ENCODE data around the gene TBCD.

The TBCD gene

GRCh38 chr17:82927661-82928601, 176.1 kb downstream of the TBCD start:
- DNase-seq, result no peak

- no peak for DNase-seq
These were observed 177.3 kb downstream of the TBCD start for GRCh38 chr17:82929011-82929622.

- DNase-seq, result no peak
These were observed 177.8 kb downstream of the TBCD start for GRCh38 chr17:82929676-82930042.

GRCh38 chr17:82930043-82930923, 178.4 kb downstream of the TBCD start:
- no peak for DNase-seq

GRCh38 chr17:82930924-82931698, 179.2 kb downstream of the TBCD start:
- DNase-seq, result no peak

- no peak for DNase-seq
These were observed 180.0 kb downstream of the TBCD start for GRCh38 chr17:82931699-82932517.

GRCh38 chr17:82932518-82933310, 180.8 kb downstream of the TBCD start:
- no peak for DNase-seq

GRCh38 chr17:82933911-82934310, 182.0 kb downstream of the TBCD start:
- no peak for DNase-seq

GRCh38 chr17:82935966-82936767, 184.3 kb downstream of the TBCD start:
- no peak for DNase-seq

GRCh38 chr17:82936768-82937171, 184.9 kb downstream of the TBCD start:
- DNase-seq, result no peak

- no peak for DNase-seq
These were observed 185.8 kb downstream of the TBCD start for GRCh38 chr17:82937411-82938371.

GRCh38 chr17:82938486-82938872, 186.6 kb downstream of the TBCD start:
- no peak for DNase-seq

GRCh38 chr17:82938873-82939620, 187.2 kb downstream of the TBCD start:
- no peak for DNase-seq

- DNase-seq, result no peak
These were observed 187.8 kb downstream of the TBCD start for GRCh38 chr17:82939621-82940135.

- DNase-seq, result no peak
These were observed 188.6 kb downstream of the TBCD start for GRCh38 chr17:82940226-82941020.
